ENCODE measurements around the gene KRTAP10-5.

KRTAP10-5 gene

GRCh38 chr21:44533121-44533890, 47.1 kb downstream of the KRTAP10-5 start:
- TF ChIP-seq ZNF70 (CRISPR knock-in tag; IDR thresholded peaks at IDR 0.05) = no peak
- no peak for TF ChIP-seq ESRRG (CRISPR knock-in tag; IDR thresholded peaks at IDR 0.05)
- TF ChIP-seq SNAI2 (CRISPR knock-in tag; IDR thresholded peaks at IDR 0.05) = no peak
- no peak for TF ChIP-seq PATZ1 (CRISPR knock-in tag; IDR thresholded peaks at IDR 0.05; ENCODE audit: borderline replicate concordance)
- TF ChIP-seq, protein P1, sequence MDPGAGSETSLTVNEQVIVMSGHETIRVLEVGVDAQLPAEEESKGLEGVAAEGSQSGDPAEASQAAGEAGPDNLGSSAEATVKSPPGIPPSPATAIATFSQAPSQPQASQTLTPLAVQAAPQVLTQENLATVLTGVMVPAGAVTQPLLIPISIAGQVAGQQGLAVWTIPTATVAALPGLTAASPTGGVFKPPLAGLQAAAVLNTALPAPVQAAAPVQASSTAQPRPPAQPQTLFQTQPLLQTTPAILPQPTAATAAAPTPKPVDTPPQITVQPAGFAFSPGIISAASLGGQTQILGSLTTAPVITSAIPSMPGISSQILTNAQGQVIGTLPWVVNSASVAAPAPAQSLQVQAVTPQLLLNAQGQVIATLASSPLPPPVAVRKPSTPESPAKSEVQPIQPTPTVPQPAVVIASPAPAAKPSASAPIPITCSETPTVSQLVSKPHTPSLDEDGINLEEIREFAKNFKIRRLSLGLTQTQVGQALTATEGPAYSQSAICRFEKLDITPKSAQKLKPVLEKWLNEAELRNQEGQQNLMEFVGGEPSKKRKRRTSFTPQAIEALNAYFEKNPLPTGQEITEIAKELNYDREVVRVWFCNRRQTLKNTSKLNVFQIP (CRISPR knock-in tag; IDR thresholded peaks at IDR 0.05; ENCODE audit: borderline replicate concordance, low read depth) = no peak
- TF ChIP-seq RARB (CRISPR knock-in tag; IDR thresholded peaks at IDR 0.05) = no peak
- no peak for TF ChIP-seq ZFP30 (CRISPR knock-in tag; IDR thresholded peaks at IDR 0.05)
- TF ChIP-seq TOX (CRISPR knock-in tag; IDR thresholded peaks at IDR 0.05; ENCODE audit: borderline replicate concordance) = no peak
- no peak for TF ChIP-seq CSRNP3 (CRISPR knock-in tag; IDR thresholded peaks at IDR 0.05)
- TF ChIP-seq GLIS3 (CRISPR knock-in tag; IDR thresholded peaks at IDR 0.05) = no peak
- TF ChIP-seq ZFP3 (CRISPR knock-in tag; IDR thresholded peaks at IDR 0.05) = no peak
- no peak for TF ChIP-seq ARNTL (CRISPR knock-in tag; IDR thresholded peaks at IDR 0.05; ENCODE audit: borderline replicate concordance, low read depth)
- TF ChIP-seq ZNF8 (CRISPR knock-in tag; IDR thresholded peaks at IDR 0.05) = no peak
- TF ChIP-seq TCF4 (CRISPR knock-in tag; IDR thresholded peaks at IDR 0.05; ENCODE audit: borderline replicate concordance) = no peak
- no peak for TF ChIP-seq ZC3H10 (CRISPR knock-in tag; IDR thresholded peaks at IDR 0.05)
- ATAC-seq = no peak

GRCh38 chr21:44532712-44533111, 47.7 kb downstream of the KRTAP10-5 start:
- TF ChIP-seq BACH2 (CRISPR knock-in tag; IDR thresholded peaks at IDR 0.05; ENCODE audit: borderline replicate concordance) (no peak), TOX (CRISPR knock-in tag; IDR thresholded peaks at IDR 0.05; ENCODE audit: borderline replicate concordance) (no peak), ZNF565 (CRISPR knock-in tag; conservative IDR thresholded peaks at IDR 0.05; ENCODE audit: low read depth) (no peak), ARNTL (CRISPR knock-in tag; IDR thresholded peaks at IDR 0.05; ENCODE audit: borderline replicate concordance, low read depth) (no peak), CSRNP3 (CRISPR knock-in tag; IDR thresholded peaks at IDR 0.05) (no peak), SNAI2 (CRISPR knock-in tag; IDR thresholded peaks at IDR 0.05) (no peak), CSDC2 (CRISPR knock-in tag; IDR thresholded peaks at IDR 0.05) (no peak), TCF4 (CRISPR knock-in tag; IDR thresholded peaks at IDR 0.05; ENCODE audit: borderline replicate concordance) (no peak), GLIS3 (CRISPR knock-in tag; IDR thresholded peaks at IDR 0.05) (no peak), ZNF70 (CRISPR knock-in tag; IDR thresholded peaks at IDR 0.05) (no peak), ZNF8 (CRISPR knock-in tag; IDR thresholded peaks at IDR 0.05) (no peak), ESRRG (CRISPR knock-in tag; IDR thresholded peaks at IDR 0.05) (no peak), RARB (CRISPR knock-in tag; IDR thresholded peaks at IDR 0.05) (no peak), TSHZ2 (CRISPR knock-in tag; IDR thresholded peaks at IDR 0.05) (no peak), PATZ1 (CRISPR knock-in tag; IDR thresholded peaks at IDR 0.05; ENCODE audit: borderline replicate concordance) (no peak), ISL1 (CRISPR knock-in tag; IDR thresholded peaks at IDR 0.05) (no peak), OSR1 (CRISPR knock-in tag; IDR thresholded peaks at IDR 0.05) (no peak), PPARA (CRISPR knock-in tag; IDR thresholded peaks at IDR 0.05; ENCODE audit: borderline replicate concordance) (no peak)
- TF ChIP-seq, protein P1 (CRISPR knock-in tag; IDR thresholded peaks at IDR 0.05; ENCODE audit: borderline replicate concordance, low read depth) = no peak
- ATAC-seq = no peak
